DND-41 (cell line): Measurements from ENCODE around the gene METTL21A.

Experiments used
- ATAC-seq: fragments of 200-7000 bp; cut with Tn5 transposase; 3 replicates; pipeline ENCODE4 v1.9.1; 2021; ENCODE audit warnings: low read depth; ENCODE audit not compliant: insufficient read depth
- DNase-seq: peaks from one replicate; pipeline ENCODE4 v3.0.0-alpha.2; 2020
- H2AFZ ChIP-seq: 2 replicates; pipeline ENCODE4 v1.6.0; 2012; ENCODE audit warnings: low read depth, low read length
- H3K27ac ChIP-seq: 2 replicates; pipeline ENCODE4 v1.5.1; 2012; ENCODE audit warnings: low read length, inconsistent platforms
- H3K27me3 ChIP-seq: fragments of 200-600 bp; sonication (generic); 2 replicates; pipeline ENCODE4 v1.6.0; 2012; ENCODE audit warnings: low read length, mild to moderate bottlenecking, inconsistent platforms; ENCODE audit not compliant: insufficient read depth, poor library complexity
- H3K36me3 ChIP-seq: 2 replicates; pipeline ENCODE4 v1.5.1; 2012; ENCODE audit warnings: low read length, inconsistent platforms; ENCODE audit not compliant: insufficient read depth
- H3K4me1 ChIP-seq: 2 replicates; pipeline ENCODE4 v1.5.1; 2012; ENCODE audit warnings: mild to moderate bottlenecking, low read length; ENCODE audit not compliant: insufficient read depth
- H3K4me2 ChIP-seq: 2 replicates; pipeline ENCODE4 v1.6.0; 2012; ENCODE audit warnings: mild to moderate bottlenecking, moderate library complexity, low read length, inconsistent platforms; ENCODE audit not compliant: insufficient read depth
- H3K4me3 ChIP-seq, 2 experiments: fragments of 200-600 bp in 1 of 2; shearing (Covaris generic) in 1 of 2; 2 replicates each; pipeline ENCODE4 v1.5.1; 2012 to 2016; ENCODE audit warnings: inconsistent platforms in 2 of 2, low read length in 2 of 2, mild to moderate bottlenecking in 2 of 2, low read depth in 1 of 2, moderate library complexity in 1 of 2
- H3K79me2 ChIP-seq: 2 replicates; pipeline ENCODE4 v1.6.0; 2012; ENCODE audit warnings: low read length, inconsistent platforms; ENCODE audit not compliant: insufficient read depth
- H3K9ac ChIP-seq: 2 replicates; pipeline ENCODE4 v1.6.0; 2012; ENCODE audit warnings: low read depth, mild to moderate bottlenecking, inconsistent platforms, low read length, moderate library complexity
- H3K9me3 ChIP-seq: 2 replicates; pipeline ENCODE4 v1.5.1; 2012; ENCODE audit warnings: low read length, moderate library complexity, mild to moderate bottlenecking, inconsistent platforms; ENCODE audit not compliant: insufficient read depth, severe bottlenecking
- H4K20me1 ChIP-seq: 2 replicates; pipeline ENCODE4 v1.6.0; 2012; ENCODE audit warnings: low read length; ENCODE audit not compliant: insufficient read depth
- EZH2 ChIP-seq: IDR thresholded peaks from 3 replicates; pipeline ENCODE4 v1.6.1; 2012; ENCODE audit warnings: borderline replicate concordance, low read depth, mild to moderate bottlenecking, moderate library complexity, low read length, inconsistent platforms; ENCODE audit not compliant: severe bottlenecking
- TF ChIP-seq, protein P1 (sequence below): IDR thresholded peaks from 2 replicates; pipeline ENCODE4 v1.5.1; 2012; ENCODE audit warnings: borderline replicate concordance, low read length, moderate library complexity, mild to moderate bottlenecking; ENCODE audit not compliant: poor library complexity, severe bottlenecking; ENCODE audit errors: extremely low read depth

Gene METTL21A

DNA sequence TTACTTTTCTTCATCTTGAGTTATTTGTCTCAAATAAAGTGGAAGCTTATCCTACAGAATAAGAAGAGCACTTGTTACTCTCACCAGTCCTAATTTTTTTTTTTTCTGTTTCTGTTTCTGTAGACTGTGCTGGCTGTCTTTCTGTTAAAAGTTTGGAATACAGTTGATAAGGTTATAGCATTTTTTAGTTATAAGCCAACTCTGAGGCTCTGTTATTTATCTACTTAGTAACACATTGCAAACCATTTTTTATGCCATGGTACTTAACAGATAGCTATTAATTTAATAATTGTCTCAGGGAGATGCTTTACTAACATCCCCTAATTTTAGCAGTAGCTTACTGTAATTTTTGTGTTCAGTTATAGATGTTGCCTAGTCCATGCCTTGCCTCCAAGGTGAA lies 57.5 kb downstream of the METTL21A start:
- Histone ChIP-seq H2AFZ (no peak overlapping the region), H3K4me1 (no peaks in the 10 kb centered on the region), H4K20me1 (no peaks in the 10 kb centered on the region), H3K27ac (no peak overlapping the region), H3K79me2 (peaks cover 4% of the 10 kb centered on the region; the same call in 1 of the 2 replicates), H3K9ac (no peak overlapping the region), H3K9me3 (no peaks in the 10 kb centered on the region), H3K4me3 (no peak overlapping the region), H3K27me3 (no peaks in the 10 kb centered on the region), H3K36me3 (peaks cover 80% of the 10 kb centered on the region), H3K4me2 (no peak overlapping the region)
- TF ChIP-seq, protein P1, sequence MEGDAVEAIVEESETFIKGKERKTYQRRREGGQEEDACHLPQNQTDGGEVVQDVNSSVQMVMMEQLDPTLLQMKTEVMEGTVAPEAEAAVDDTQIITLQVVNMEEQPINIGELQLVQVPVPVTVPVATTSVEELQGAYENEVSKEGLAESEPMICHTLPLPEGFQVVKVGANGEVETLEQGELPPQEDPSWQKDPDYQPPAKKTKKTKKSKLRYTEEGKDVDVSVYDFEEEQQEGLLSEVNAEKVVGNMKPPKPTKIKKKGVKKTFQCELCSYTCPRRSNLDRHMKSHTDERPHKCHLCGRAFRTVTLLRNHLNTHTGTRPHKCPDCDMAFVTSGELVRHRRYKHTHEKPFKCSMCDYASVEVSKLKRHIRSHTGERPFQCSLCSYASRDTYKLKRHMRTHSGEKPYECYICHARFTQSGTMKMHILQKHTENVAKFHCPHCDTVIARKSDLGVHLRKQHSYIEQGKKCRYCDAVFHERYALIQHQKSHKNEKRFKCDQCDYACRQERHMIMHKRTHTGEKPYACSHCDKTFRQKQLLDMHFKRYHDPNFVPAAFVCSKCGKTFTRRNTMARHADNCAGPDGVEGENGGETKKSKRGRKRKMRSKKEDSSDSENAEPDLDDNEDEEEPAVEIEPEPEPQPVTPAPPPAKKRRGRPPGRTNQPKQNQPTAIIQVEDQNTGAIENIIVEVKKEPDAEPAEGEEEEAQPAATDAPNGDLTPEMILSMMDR, result no peak
- DNase-seq, result no peak
- ATAC-seq, result no peak

DNA sequence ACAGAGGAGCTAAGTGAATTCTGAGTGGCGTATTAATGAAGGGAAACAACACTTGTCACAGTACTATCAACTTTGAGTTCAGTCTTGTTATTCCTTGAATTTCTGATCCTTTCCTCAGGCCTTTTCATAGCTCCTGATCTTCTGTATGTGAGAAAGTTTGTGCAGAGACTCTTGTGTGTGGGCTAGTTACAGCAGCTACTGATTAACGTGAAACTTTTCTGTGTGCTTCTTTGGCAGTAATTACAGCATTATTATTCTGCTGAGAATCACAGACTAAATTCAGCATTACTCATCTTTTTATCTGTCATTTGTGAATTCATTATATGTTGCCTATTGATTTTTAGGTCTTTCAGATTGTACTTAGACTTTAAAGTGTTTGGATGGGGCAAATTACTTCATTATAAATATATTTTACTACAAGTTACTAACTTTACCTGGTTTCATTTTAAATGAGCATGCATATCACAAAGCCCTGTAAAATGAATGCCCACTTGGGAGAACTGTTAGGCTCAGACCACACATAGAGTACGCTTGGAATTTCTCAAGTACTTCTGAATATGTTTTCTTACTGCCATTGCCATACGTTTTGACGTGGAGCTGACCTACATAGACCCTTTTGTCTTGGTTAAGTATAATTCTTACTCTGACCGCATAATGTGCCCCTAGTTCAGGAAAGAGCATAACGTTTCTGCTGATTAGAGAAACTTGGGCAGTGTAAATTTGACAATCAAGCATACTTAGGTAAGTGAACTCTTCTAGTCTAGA lies 59.3 kb downstream of the METTL21A start:
- ATAC-seq, result no peak
- H3K36me3 ChIP-seq, result peaks cover 79% of the 10 kb centered on the region
- no peak for DNase-seq

More for the DNA sequence above, 59.3 kb downstream of the METTL21A start:
- H3K9ac ChIP-seq, result no peak overlapping the region
- no peaks in the 10 kb centered on the region for H3K27me3 ChIP-seq
- no peaks in the 10 kb centered on the region for H3K4me1 ChIP-seq
- no peak overlapping the region for H3K4me2 ChIP-seq
- H4K20me1 ChIP-seq, result no peaks in the 10 kb centered on the region
- H3K27ac ChIP-seq, result no peak overlapping the region
- no peak overlapping the region for H2AFZ ChIP-seq
- H3K9me3 ChIP-seq, result no peaks in the 10 kb centered on the region
- no peak overlapping the region for H3K4me3 ChIP-seq
- H3K79me2 ChIP-seq, result peaks cover 4% of the 10 kb centered on the region; the same call in 1 of the 2 replicates
- TF ChIP-seq, protein P1, result no peak
- TF ChIP-seq EZH2, result no peak
